HG02642 (cell line): ENCODE results near the gene PAX8.

Source experiments
- ATAC-seq: cut with Tn5 transposase; IDR thresholded peaks from one replicate; pipeline ENCODE4 v1.9.1; 2021; ENCODE audit warnings: mild to moderate bottlenecking; ENCODE audit not compliant: unreplicated experiment, poor library complexity

PAX8 gene

GRCh38 chr2:113240150-113240914, 38.4 kb downstream of the PAX8 start:
- ATAC-seq: no peak

DNA sequence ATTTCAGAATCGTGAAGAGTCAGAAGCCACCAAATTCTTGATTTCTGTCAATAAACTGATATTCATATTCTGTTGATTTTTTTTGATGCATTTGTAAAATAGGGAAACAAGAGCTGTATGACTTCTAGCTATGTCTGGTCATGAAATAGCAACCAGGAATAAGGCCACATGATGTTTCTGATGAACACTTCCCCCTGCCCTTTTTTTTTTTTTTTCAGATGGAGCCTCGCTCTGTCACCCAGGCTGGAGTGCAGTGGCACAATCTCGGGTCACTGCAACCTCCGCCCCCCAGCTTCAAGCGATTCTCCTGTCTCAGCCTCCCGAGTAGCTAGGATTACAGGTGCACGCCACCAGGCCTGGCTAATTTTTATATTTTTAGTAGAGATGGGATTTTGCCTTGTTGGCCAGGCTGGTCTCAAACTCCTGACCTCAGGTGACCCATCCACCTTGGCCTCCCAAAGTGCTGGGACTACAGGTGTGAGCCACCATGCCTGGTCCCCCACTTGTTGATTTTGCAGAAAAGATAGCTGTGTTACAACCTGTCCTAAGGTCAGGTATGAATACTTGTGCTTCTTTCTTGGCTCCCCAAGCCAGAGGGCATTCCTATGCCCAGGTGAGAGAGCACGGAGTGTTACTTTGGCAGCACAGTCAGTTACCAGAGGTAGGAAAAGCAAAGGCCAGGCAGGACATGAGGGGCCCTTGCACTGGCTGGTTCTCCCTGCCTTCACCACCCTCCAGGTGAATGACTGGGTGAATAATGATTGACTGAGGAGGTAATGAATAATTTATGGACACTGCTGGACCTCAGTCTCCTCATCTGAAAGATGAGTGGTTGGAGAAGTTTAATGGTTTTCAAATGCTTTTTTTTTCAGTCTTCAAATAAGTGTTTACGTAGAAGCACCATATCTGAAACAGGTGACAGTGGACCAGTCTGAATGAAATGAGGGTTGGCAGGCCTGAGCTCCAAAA, 39.6 kb downstream of the PAX8 start:
- ATAC-seq: no peak

DNA sequence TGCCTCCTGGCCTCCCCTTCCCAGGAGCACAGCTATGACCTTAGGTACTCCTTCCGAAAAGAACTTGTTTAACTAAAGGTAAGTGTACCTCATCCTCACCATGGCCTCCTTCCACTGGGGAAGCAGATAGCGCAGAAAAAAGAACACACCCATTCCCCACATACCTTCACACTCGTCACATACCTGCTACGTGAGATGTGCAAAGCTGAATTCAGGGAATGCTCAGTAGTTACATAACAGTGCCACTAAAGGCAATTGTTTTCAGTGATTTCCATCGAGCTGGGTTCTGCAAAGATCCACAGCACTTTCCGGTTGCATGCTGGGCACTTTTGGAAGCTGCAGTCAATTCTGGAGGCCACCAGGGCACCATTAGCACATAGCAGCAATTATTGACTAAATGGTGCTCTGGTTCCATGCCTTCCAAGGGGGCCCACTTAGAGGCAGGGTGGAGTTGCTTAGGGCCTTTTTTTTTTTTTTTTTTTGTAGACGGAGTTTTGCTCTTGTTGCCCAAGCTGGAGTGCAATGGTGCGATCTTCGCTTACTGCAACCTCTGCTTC, 41.0 kb downstream of the PAX8 start:
- ATAC-seq: no peak

DNA sequence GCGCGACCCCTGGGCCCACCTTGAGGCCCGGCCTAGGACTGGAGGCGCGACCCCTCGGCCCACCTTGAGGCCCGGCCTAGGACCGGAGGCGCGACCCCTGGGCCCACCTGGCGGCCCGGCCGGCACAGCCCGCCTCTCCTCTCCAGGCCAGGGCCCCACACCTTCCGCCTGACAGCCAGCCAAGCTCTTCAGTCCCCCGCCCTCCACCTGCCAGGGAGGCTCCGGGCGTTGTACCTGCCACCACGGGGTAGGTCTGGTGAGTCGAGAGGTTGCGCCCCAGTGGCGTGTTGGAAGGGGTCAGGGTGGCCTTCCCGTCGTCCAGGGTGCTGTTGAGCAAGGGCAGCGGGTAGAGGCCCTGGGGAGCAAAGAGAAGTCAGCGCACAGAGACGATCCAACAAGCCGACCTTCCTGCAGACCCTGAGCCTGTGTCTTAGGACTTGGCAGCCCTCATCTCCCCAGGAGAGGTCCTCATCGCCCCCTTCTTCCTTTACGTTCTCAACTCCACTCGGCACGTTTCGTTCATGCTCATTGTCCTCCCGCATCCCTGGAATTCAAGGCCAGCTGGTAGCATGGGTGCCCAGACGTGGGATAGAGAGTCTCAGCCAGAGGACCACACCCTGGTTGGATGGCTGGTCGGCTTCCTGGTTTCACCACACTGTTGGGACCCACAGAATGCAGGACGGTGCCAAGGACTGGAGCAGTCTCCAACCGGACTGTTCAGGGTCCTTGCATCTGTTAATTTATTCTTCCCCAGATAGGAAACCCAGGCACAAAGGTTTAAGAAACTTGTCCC, 42.2 kb downstream of the PAX8 start:
- ATAC-seq: no peak

DNA sequence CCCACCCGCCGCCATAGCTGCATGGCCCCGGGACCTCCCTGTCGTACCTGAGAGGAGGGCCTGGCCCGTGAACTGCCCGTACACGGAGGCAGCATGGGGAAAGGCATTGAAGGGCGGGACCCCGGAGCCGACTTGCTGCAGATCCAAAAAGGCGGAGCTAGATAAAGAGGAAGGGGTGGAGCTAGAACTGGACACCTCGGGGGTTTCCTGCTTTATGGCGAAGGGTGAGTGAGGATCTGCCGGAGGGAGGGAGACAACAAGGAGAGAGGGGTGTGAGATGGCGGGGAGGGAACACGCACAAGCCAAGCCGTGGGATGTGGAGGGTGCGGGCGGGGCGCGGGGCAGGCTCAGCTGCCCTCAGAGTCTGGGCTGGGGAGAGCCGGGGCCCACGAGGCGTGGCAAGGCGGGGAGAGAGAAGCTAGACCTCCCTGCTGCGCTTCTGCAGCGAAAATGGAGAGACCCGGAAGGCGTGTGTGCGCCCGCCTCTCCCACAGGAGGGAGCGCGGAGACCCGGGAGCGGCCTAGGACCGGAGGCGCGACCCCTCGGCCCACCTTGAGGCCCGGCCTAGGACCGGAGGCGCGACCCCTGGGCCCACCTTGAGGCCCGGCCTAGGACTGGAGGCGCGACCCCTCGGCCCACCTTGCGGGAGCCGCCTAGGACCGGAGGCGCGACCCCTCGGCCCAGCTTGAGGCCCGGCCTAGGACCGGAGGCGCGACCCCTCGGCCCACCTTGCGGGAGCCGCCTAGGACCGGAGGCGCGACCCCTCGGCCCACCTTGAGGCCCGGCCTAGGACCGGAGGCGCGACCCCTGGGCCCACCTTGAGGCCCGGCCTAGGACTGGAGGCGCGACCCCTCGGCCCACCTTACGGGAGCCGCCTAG, 43.1 kb downstream of the PAX8 start:
- ATAC-seq: peak; percentile 77

- ATAC-seq: no peak
Measured at GRCh38 chr2:113234721-113235346, 43.9 kb downstream of the PAX8 start.

- no peak for ATAC-seq
Measured at GRCh38 chr2:113233593-113234550, 44.8 kb downstream of the PAX8 start.

GRCh38 chr2:113232740-113233139, 46.0 kb downstream of the PAX8 start:
- no peak for ATAC-seq

GRCh38 chr2:113232123-113232522, 46.6 kb downstream of the PAX8 start:
- no peak for ATAC-seq

GRCh38 chr2:113231064-113231463, 47.7 kb downstream of the PAX8 start:
- ATAC-seq: no peak

- no peak for ATAC-seq
Measured at GRCh38 chr2:113230531-113230930, 48.2 kb downstream of the PAX8 start.

- no peak for ATAC-seq
Measured at GRCh38 chr2:113229795-113230194, 48.9 kb downstream of the PAX8 start.

DNA sequence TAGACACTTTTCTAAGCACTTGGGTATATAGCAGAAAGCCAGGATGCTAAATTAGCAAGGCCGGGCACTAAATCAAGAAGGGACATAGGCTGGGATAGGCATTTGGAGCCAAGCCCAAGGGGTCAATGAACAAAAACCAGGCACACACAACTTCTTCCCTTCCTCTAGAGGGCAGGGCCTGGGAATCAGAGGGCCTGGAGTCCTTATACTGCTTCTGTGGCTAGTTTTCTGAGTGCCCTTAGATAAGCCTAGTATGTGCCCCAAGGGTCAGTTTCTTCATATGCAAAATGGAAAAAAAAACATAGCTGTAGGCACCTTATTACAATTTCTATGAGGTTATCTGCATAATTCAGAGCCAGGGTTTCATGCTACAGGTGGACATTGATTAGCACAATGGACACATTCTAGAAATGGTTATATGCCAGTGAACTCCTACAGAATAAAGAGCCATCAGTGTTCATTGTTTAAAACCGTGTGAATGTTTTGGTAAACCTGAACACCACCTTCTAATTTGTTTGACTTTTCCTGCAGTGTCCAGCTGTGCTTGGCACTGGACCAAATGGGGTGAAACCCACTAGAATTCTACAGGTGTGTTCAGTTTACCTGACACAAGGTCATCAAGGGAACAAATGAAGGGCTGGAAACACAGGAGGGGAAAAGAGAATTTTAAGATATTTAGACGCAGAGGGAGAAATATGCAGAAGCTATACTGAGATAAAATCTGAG, 49.6 kb downstream of the PAX8 start:
- no peak for ATAC-seq

DNA sequence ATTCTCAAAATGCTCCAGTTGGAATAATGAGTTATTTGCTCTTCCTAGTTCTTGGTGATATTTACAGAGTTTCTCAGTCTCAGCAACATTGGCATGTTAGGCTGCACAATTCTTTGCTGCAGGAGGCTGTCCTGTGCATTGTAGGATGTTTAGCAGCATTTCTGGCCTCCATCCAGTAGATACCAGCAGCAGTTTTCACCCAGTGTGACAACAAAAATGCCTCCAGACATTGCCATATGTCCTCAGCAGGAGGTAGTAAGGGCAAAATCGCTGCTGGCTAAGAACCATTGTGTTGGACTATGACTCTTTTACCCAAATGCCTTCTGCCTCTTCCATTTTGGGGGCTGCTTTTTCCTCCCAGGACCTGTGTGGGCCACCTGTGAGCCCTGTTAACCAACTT, 50.4 kb downstream of the PAX8 start:
- no peak for ATAC-seq

DNA sequence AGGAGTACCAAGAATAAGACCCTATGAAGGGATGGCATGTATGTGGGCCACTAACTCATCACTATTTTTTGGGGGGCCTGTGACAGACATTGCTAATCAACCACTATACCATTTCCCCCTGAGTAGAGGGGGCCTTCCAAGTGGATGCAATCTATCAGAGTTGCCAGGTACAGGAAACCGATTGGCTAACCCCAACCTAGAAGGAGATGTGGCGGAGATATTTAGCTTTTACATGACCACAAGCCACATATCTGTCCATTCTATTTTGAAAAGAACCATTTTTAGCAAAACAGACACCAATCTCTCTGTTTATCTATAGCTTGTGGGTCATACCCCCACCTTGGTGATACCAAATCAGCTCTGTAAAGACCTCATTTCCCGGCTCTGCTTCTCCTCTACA, 51.0 kb downstream of the PAX8 start:
- no peak for ATAC-seq

GRCh38 chr2:113227290-113227689, 51.4 kb downstream of the PAX8 start:
- ATAC-seq: no peak

DNA sequence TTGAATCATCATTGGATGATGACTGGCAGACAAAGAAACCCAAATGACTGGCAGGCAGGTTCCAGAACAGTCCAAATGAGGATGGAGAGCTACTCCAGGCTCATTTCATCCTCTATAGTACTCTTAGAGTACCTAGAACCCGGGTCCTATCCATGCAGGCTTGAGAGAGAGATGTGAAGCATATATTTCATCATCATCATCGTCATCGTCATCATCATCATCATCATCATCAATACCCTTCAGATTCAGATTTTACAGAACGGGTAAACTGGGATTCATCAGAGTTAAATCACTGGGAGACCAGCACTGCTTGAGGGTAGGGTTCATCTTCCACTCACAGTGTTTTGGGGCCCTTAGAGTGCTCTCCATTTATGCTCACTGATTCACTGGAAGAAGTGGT, 52.3 kb downstream of the PAX8 start:
- no peak for ATAC-seq
